NB4 (cell line): ENCODE data around the gene GALNT18.

Experiments used
- DNase-seq: peaks from one replicate; pipeline ENCODE4 v3.0.0; 2010; ENCODE audit warnings: low read depth
- H3K4me3 ChIP-seq: one replicate; pipeline ENCODE4 v1.5.1; 2011; ENCODE audit warnings: mild to moderate bottlenecking, low read depth, low read length, moderate library complexity
- MYC ChIP-seq: IDR thresholded peaks from 2 replicates; pipeline ENCODE4 v1.6.1; 2011; ENCODE audit warnings: low read depth, low read length
- POLR2A ChIP-seq: IDR thresholded peaks from 2 replicates; pipeline ENCODE4 v1.6.1; 2011; ENCODE audit warnings: mild to moderate bottlenecking; ENCODE audit not compliant: insufficient read length; ENCODE audit errors: extremely low read depth
- TF ChIP-seq, protein P1 (sequence below): IDR thresholded peaks from 2 replicates; pipeline ENCODE4 v1.6.1; 2011; ENCODE audit warnings: low read depth, low read length
- TF ChIP-seq, protein P2 (sequence below): IDR thresholded peaks from one replicate; pipeline ENCODE4 v1.5.1; 2012; ENCODE audit warnings: low read depth, low read length

Gene GALNT18

DNA sequence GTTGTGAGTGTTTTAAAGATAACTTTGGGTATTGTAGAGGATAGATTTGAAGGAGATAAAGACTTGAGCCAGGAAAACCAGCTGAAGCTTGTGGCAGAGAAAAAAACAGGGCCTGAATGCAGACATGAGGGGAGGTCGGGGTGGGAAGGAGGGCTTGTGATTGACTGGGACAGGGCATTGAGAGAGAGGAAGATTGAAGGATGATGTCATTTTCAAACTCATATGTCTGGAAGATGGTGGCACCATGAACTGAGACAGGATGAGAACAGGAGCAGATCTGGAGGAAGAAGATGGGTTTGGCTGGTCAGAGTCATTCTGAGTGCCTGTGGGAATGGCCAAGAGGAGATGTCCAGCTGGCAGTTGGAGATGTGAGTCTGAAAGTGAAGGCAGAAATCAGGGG, 283.5 kb downstream of the GALNT18 start:
- no peak overlapping the region for H3K4me3 ChIP-seq
- TF ChIP-seq MYC (no peak), POLR2A (no peak)
- TF ChIP-seq, protein P1, sequence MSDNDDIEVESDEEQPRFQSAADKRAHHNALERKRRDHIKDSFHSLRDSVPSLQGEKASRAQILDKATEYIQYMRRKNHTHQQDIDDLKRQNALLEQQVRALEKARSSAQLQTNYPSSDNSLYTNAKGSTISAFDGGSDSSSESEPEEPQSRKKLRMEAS: no peak
- TF ChIP-seq, protein P2, sequence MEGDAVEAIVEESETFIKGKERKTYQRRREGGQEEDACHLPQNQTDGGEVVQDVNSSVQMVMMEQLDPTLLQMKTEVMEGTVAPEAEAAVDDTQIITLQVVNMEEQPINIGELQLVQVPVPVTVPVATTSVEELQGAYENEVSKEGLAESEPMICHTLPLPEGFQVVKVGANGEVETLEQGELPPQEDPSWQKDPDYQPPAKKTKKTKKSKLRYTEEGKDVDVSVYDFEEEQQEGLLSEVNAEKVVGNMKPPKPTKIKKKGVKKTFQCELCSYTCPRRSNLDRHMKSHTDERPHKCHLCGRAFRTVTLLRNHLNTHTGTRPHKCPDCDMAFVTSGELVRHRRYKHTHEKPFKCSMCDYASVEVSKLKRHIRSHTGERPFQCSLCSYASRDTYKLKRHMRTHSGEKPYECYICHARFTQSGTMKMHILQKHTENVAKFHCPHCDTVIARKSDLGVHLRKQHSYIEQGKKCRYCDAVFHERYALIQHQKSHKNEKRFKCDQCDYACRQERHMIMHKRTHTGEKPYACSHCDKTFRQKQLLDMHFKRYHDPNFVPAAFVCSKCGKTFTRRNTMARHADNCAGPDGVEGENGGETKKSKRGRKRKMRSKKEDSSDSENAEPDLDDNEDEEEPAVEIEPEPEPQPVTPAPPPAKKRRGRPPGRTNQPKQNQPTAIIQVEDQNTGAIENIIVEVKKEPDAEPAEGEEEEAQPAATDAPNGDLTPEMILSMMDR: no peak
- no peak for DNase-seq

DNA sequence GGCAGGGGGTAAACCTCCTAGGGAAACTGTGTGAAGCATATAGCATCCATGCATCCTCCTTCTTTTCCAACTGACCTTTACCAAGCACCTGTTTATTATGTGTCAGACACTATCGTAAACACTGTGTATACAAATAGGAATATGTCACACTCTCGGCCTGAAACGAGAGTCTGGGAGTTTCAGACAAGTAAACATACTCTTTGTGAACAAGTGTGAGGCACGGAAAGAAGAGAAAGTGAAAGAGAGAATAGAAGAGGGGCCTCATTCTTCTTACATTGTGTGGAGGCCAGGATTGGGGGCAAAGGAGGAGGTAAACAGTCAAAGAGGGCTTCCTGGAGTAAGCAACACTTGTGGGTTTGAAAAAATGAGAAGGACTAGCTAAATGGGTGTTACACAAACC, 285.1 kb downstream of the GALNT18 start:
- TF ChIP-seq, protein P2: no peak
- TF ChIP-seq, protein P1: no peak
- TF ChIP-seq MYC (no peak), POLR2A (no peak)
- DNase-seq: no peak

DNA sequence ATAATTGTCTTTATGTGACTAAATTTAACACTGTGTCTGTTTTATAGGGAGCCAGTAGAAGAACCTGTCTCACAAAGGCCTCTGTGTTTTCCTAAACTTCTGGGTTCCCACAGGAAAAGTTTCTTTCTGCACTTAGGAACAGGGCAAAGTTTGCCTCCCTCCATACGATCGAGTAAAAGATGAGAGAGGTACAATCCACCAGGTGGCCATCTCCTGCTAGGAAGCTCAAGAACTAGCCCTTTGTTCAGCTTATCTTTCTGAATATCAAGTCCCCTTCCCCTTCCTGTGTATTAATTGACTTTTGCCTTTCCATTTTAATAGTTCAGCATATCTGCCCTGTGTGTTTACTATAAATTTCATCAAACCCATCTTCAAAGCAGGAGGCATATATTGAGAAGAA, 286.8 kb downstream of the GALNT18 start:
- TF ChIP-seq POLR2A (no peak), MYC (no peak)
- TF ChIP-seq, protein P1: no peak
- H3K4me3 ChIP-seq: no peak overlapping the region
- no peak for DNase-seq

More for the DNA sequence above, 285.1 kb downstream of the GALNT18 start:
- H3K4me3 ChIP-seq: no peak overlapping the region

DNA sequence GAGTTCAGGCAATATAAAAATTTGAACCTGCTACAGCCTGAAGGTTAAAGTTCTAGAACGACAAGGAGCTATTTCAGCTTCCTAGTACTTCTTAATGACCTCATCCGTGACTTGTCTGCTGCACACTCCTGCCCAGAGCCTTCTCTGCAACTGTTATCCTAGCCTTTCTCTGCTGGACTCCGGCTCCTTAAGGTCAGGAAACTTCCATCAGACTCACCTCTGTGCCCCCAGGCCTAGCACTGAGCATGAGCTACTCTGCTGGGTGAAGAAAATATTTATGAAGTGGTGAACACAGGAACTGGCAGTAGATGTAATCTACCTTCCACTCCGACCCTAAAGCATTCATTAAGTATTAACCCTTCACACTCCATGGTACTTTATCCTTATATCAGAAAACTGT, 287.2 kb downstream of the GALNT18 start:
- H3K4me3 ChIP-seq: no peak overlapping the region
- no peak for DNase-seq
- no peak for TF ChIP-seq POLR2A
- TF ChIP-seq, protein P2: no peak
- no peak for TF ChIP-seq MYC
- TF ChIP-seq, protein P1: no peak

DNA sequence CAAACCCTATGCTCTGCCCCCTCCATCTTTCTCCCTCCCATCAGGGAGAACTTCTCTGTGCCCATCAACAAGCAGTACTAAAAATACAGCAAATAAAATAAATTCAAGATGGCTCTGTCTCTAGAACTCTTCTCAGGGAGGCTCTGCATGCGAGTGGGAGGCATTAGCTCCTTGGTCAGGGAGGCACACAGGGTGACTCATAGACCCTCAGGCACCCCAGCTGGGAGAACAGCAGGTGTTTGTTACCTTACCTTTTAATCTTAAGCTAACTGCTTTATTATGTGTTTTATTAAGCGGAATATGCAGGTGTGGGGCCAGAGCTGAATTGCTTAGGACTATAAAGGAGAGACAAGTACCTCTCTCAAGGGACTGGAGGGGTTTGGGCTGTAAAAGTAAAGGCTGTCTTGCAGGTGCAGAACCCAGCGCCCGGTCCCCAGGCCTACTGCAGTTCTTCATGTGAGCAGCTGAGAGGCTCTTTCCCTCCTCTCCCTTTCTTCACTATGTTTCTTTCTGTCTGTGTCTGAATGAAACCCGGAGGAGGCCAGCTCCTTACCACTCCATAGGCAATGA, 289.6 kb downstream of the GALNT18 start:
- TF ChIP-seq, protein P2: no peak
- no peak for TF ChIP-seq POLR2A
- TF ChIP-seq, protein P1: no peak
- TF ChIP-seq MYC: no peak
- DNase-seq: no peak
- no peak overlapping the region for H3K4me3 ChIP-seq

DNA sequence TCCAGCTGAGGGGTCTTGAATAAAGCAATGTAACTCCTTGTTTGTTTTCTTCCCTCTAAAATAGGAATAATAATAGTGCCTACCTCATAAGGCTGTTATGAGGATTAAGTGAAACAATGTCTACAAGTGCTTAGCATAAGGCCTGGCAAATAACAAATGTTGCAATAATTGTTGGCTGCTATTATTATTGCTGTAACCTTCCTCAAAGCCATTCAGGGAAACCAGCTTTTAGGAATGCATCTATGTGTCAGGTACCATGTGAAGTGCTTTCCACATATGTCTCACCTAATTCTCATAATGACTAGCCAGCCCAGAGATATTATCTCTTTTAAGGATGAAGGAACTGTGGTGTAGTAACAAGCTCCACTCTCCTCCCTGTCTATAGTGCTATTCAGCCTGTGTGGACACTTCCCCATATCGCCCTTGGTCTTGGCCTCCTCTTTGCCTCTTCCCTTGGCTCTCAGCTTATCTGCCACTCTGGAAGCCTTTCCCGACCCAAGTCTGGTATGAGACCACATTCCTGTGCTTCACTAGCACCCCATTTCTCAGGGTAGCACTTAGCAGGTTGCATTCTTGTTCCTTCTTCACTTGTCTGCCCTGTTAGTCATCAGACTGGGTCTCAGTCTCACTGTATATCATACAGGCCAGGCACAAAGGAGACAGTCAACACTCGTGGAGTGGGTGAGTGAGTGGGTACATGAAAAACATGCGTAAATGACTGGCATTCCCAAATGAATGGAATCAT, 292.6 kb downstream of the GALNT18 start:
- TF ChIP-seq, protein P2: no peak
- TF ChIP-seq, protein P1: no peak
- TF ChIP-seq POLR2A: no peak
- no peak for TF ChIP-seq MYC
- DNase-seq: no peak
- no peak overlapping the region for H3K4me3 ChIP-seq
